ENCODE measurements around the gene NOP56.
"Not testable (repeated sequence)": the region's sequence is repeated elsewhere in the genome, so short reads cannot be mapped to it uniquely, and the experiment has no call there.

NOP56 gene

GRCh38 chr20:2694008-2694471, 41.6 kb downstream of the NOP56 start:
- Histone ChIP-seq H3K9me2 (replicated peaks; ENCODE audit: low read depth, low read length) (no peaks in the 10 kb centered on the region), H2AFZ (ENCODE audit: low read length) (no peak overlapping the region), H3K9ac (ENCODE audit: low read depth, low read length, poor library complexity, severe bottlenecking) (no peak overlapping the region), H3K79me2 (ENCODE audit: insufficient read depth, low read length) (no peaks in the 10 kb centered on the region), H3K4me2 (ENCODE audit: low read depth, low read length, poor library complexity, severe bottlenecking) (no peak overlapping the region), H3K36me3 (ENCODE audit: insufficient read depth, low read length) (no peaks in the 10 kb centered on the region), H4K20me1 (ENCODE audit: insufficient read depth, low read length, poor library complexity, severe bottlenecking) (no peaks in the 10 kb centered on the region), H3K27me3 (ENCODE audit: insufficient read depth, low read length, poor library complexity, severe bottlenecking) (peaks cover 8% of the 10 kb centered on the region), H3K4me3 (ENCODE audit: low read length, poor library complexity, severe bottlenecking) (no peak overlapping the region), H3K4me1 (ENCODE audit: insufficient read depth, low read length, poor library complexity, severe bottlenecking) (peaks cover 8% of the 10 kb centered on the region), H3K9me3 (ENCODE audit: insufficient read depth, low read depth, low read length) (no peaks in the 10 kb centered on the region), H3F3A (ENCODE audit: low read depth) (no peaks in the 10 kb centered on the region)
- TF ChIP-seq EZH2phosphoT487 (IDR thresholded peaks at IDR 0.05; ENCODE audit: borderline replicate concordance) = no peak
- TF ChIP-seq CTCF (conservative IDR thresholded peaks at IDR 0.05; ENCODE audit: low read length) = no peak

GRCh38 chr20:2694519-2694918, 42.1 kb downstream of the NOP56 start:
- Histone ChIP-seq H3K27me3 (ENCODE audit: insufficient read depth, low read length, poor library complexity, severe bottlenecking) (peaks cover 8% of the 10 kb centered on the region), H3K9ac (ENCODE audit: low read depth, low read length, poor library complexity, severe bottlenecking) (no peak overlapping the region), H3K4me3 (ENCODE audit: low read length, poor library complexity, severe bottlenecking) (no peak overlapping the region), H3F3A (ENCODE audit: low read depth) (no peaks in the 10 kb centered on the region), H3K9me2 (replicated peaks; ENCODE audit: low read depth, low read length) (no peaks in the 10 kb centered on the region), H4K20me1 (ENCODE audit: insufficient read depth, low read length, poor library complexity, severe bottlenecking) (no peaks in the 10 kb centered on the region), H3K4me1 (ENCODE audit: insufficient read depth, low read length, poor library complexity, severe bottlenecking) (peaks cover 8% of the 10 kb centered on the region), H3K9me3 (ENCODE audit: insufficient read depth, low read depth, low read length) (no peaks in the 10 kb centered on the region), H2AFZ (ENCODE audit: low read length) (no peak overlapping the region), H3K79me2 (ENCODE audit: insufficient read depth, low read length) (no peaks in the 10 kb centered on the region), H3K4me2 (ENCODE audit: low read depth, low read length, poor library complexity, severe bottlenecking) (no peak overlapping the region), H3K36me3 (ENCODE audit: insufficient read depth, low read length) (no peaks in the 10 kb centered on the region)
- TF ChIP-seq CTCF (conservative IDR thresholded peaks at IDR 0.05; ENCODE audit: low read length) (no peak), EZH2phosphoT487 (IDR thresholded peaks at IDR 0.05; ENCODE audit: borderline replicate concordance) (no peak)

GRCh38 chr20:2695206-2695983, 43.0 kb downstream of the NOP56 start:
- no peaks in the 10 kb centered on the region for H3K9me3 ChIP-seq (ENCODE audit: insufficient read depth, low read depth, low read length)
- H3F3A ChIP-seq (ENCODE audit: low read depth) = no peaks in the 10 kb centered on the region
- no peak overlapping the region for H3K9ac ChIP-seq (ENCODE audit: low read depth, low read length, poor library complexity, severe bottlenecking)
- H3K4me2 ChIP-seq (ENCODE audit: low read depth, low read length, poor library complexity, severe bottlenecking) = no peak overlapping the region
- H3K79me2 ChIP-seq (ENCODE audit: insufficient read depth, low read length) = no peaks in the 10 kb centered on the region
- H2AFZ ChIP-seq (ENCODE audit: low read length) = no peak overlapping the region
- no peak overlapping the region for H3K4me3 ChIP-seq (ENCODE audit: low read length, poor library complexity, severe bottlenecking)
- peaks cover 8% of the 10 kb centered on the region for H3K27me3 ChIP-seq (ENCODE audit: insufficient read depth, low read length, poor library complexity, severe bottlenecking)
- TF ChIP-seq EZH2phosphoT487 (IDR thresholded peaks at IDR 0.05; ENCODE audit: borderline replicate concordance) (no peak), CTCF (conservative IDR thresholded peaks at IDR 0.05; ENCODE audit: low read length) (no peak)
- no peaks in the 10 kb centered on the region for H4K20me1 ChIP-seq (ENCODE audit: insufficient read depth, low read length, poor library complexity, severe bottlenecking)
- no peaks in the 10 kb centered on the region for H3K36me3 ChIP-seq (ENCODE audit: insufficient read depth, low read length)
- H3K9me2 ChIP-seq (replicated peaks; ENCODE audit: low read depth, low read length) = no peaks in the 10 kb centered on the region
- peaks cover 8% of the 10 kb centered on the region for H3K4me1 ChIP-seq (ENCODE audit: insufficient read depth, low read length, poor library complexity, severe bottlenecking)

GRCh38 chr20:2695984-2696525, 43.6 kb downstream of the NOP56 start:
- H3K4me2 ChIP-seq (ENCODE audit: low read depth, low read length, poor library complexity, severe bottlenecking); H2AFZ ChIP-seq (ENCODE audit: low read length); H4K20me1 ChIP-seq (ENCODE audit: insufficient read depth, low read length, poor library complexity, severe bottlenecking): not testable (repeated sequence)

More at GRCh38 chr20:2695984-2696525, 43.6 kb downstream of the NOP56 start:
- H3K36me3 ChIP-seq (ENCODE audit: insufficient read depth, low read length); H3K79me2 ChIP-seq (ENCODE audit: insufficient read depth, low read length); H3K9ac ChIP-seq (ENCODE audit: low read depth, low read length, poor library complexity, severe bottlenecking); H3K4me3 ChIP-seq (ENCODE audit: low read length, poor library complexity, severe bottlenecking); H3K9me2 ChIP-seq (replicated peaks; ENCODE audit: low read depth, low read length); H3K27me3 ChIP-seq (ENCODE audit: insufficient read depth, low read length, poor library complexity, severe bottlenecking); H3K4me1 ChIP-seq (ENCODE audit: insufficient read depth, low read length, poor library complexity, severe bottlenecking); H3F3A ChIP-seq (ENCODE audit: low read depth); H3K9me3 ChIP-seq (ENCODE audit: insufficient read depth, low read depth, low read length): not testable (repeated sequence)
